ENCODE measurements around the gene TMEM235.

The TMEM235 gene

DNA sequence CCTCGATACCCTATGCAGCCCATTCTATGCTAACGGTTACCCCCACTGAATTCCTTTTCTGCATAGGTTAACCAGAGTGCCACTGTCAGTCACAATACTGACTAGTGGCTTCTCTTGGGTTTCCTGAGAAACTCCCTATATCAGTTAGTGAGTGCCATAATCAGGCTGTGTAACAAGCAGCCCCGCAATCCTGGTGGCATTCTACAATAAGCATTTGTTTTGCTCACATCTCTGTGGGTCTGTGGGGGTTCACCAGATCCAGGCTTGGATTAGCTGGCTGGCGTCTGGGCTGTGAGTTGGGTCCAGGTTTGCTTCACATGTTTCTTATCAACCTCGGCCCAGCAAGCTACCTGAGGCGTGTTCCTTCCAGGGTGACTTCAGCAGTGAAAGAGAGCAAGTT is 42.4 kb downstream of the TMEM235 start:
- DNase-seq, result no peak

DNA sequence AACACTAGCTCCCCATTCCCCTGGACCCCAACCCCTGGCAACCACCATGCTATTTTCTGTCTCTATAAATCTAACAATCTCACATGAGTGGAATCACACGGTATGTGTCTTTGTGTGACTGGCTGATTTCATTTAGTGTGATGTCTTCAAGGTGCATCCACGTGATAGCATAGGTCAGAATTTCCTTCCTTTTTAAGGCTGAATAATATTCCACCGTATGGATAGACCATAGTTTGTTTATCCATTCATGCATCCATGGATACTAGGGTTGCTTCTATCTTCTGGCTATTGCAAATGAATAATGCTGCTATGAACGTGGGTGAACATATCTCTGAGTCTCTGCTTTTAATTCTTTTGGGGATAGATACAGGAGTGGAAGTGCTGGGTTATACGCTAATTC is 43.9 kb downstream of the TMEM235 start:
- DNase-seq, result no peak

DNA sequence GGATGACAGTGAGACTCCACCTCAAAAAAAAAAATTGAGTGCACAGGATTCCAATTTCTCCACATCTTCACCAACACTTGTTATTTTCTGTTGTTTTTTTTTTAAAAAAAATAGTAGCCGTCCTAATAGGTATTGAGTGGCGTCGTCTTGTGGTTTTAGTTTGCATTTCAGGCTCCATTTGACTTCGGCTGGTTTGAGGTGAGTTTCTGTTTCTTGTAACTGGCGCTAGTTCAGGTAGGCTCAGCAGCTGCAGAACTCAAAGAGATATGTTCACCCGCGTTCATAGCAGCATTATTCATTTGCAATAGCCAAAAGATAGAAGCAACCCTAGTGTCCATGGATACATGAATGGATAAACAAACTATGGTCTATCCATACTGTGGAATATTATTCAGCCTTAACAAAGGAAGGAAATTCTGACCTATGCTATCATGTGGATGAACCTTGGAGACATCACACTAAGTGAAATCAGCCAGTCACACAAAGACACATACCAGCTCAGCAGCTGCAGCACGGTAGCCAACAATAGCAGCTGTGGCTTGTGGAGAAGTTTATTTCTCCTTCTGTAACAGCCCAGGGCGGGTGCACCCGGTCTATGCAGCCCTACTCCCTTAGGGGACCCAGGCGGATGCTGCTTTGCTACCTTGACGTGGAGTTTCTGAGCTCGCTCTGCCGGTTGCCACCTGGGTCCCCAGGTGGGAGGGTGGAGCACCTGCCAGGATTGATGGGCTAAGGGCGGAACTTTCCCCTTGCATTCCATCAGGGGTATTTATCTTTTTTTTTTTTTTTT is 44.9 kb downstream of the TMEM235 start:
- no peak for DNase-seq

DNA sequence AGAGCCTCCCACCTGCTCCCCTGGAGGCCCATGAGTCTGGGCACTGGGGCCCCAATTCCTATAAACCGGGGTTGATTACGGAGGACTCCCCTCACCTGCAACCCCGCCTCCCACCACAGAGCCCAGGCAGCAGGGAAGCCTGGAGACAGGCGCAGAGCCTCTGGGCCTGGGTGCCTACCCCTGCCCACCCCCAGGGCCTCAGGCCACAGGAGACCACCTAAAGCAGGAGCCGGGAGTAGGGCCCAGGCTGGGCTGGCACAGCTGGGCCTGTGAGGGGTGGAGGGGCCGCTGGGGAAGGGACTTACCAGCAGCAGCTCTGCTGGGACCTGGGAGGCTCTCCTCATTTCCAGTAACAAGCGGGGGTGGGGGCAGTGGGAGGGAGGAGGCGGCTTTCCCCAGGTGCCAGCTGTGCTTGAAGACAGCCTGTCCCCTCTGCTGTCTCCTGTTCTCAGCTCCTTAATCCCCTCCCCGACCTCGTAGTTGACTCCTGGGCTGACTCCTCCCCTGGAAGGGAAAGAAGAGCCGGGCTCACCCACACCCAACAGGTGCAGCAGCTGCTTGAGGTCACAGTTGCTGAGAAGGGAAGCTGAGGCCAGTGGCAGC is 46.8 kb downstream of the TMEM235 start:
- DNase-seq, result no peak

DNA sequence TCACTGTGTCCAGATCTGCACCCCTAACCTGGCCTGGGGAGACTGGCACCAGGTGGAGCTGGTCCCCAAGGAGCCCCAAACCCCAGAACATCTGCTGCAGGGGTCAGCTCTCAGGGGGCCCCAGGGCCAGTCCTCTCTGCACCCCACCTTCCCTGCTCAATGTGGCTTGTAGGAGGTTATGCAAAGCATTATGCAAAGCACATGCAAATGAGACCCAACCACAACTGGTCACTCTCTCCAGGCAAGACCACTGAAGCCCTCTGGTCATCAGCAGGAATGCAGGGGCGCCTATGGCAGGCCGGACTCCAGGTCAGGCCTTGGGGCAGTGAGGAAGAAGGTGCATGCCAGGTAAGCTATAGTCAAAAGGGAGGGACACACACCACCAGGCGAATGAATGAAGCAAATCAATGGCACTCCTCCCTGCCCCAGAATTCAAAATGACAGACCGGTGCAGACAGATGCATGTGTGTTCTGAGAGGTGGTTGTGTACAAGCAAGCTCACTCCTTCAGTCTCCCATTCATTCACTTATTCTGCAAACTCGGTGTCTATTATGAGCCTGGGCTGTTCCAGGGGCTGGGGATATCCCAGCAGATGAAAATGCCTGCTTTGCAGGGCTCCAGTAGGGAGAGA is 48.0 kb downstream of the TMEM235 start:
- DNase-seq, result no peak

DNA sequence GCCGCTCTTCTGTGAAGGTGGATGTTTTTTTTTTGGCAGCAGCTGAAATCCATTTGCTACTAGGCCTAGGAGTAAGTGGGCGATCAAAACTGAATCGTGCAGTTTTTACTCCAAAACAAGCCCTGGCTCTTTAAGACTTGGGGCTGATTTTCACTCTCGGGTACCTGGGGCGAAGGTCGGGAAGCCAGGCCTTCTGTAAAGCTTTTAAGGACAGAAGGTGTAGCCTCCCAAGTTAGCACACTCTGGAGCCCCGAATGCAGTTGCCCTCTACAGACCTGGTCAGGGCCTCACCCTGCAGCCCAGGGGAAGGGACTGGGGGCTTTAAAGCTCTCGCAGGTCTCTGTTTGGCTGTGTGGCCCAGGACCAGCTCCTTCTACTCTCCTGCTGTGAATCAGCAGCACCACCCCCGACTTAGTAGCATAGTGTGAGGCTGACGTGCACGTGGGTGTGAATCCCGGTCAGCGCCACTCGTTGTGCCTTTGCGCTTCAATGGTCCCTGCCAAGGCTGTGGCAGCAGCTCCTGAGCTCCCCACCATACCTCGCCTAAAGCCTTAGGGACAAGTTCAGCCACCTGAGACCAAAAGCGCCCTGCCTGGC is 49.9 kb downstream of the TMEM235 start:
- DNase-seq, result no peak

DNA sequence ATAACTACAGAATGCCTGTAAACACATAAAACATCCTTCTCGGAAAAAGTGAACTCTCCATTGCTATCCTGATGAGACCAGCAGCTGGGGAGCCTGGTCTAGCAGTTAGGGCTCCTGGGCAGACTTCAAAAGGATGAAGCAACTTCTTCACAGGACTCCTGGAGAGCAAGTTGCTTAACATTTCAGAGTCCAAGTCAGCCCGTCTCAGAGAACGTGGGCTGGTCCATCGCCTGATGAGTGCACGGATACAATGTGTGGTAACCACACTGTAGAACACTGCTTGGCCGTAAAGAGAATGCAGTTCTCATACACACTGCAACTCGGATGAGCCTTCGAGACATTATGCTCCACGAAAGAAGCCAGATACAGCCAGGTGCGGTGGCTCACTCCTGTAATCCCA is 52.7 kb downstream of the TMEM235 start:
- DNase-seq, result no peak

DNA sequence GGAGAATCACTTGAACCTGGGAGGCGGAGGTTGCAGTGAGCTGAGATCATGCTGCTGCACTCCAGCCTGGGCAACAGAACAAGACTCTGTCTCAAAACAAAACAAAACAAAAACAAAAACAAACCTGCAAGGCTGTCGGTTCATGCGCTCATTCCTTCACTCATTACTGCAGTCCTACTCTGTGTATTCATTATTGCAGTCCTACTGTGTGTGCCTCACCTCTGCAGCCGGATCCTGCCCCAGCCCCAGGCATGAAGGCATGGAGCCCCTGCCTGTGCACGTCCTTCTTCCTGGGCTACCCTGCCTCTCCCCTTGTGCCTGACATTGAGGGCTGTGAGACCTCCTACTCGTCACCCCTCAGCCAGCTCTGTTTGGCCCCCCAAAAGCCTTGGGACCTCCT is 57.6 kb downstream of the TMEM235 start:
- no peak for DNase-seq

DNA sequence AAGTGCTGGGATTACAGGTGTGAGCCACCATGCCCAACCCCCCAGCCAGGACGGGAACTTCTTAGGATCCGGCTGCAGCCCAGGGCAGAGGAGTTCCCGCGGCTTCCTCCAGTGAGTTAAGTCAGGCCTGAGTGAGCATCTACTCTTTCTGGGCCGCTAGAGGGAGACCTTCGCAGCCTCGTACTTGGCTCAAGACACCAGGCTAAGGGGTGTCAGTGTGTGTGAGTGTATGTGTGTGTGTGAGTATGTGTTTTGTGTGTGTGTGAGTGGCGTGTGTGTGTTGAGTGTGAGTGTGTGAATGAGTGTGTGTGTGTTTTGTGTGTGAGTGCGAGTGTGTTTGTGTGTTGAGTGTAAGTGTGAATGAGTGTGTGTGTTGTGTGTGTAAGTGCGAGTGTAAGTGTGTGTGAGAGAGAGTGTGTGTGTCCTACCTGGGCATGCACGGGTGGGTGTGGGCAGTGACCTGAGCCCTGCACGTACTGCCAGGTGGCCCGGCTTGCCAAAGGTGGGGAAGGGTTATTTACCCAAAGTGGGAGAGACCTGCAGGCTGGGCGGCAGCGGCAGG is 58.5 kb downstream of the TMEM235 start:
- DNase-seq, result peak; percentile 68
